ENCODE results near the gene FAM163A. TPM values are rescaled to one million over a fixed set of nuclear protein-coding genes. Genes with fewer than 3 reads are reported as not detected.

Gene FAM163A
- total and polyA plus RNA-seq, 7 experiments from 2014 or later, result 0.06 to 0.17 (median 0.14) TPM; not detected in 4

- Mint-ChIP-seq H3K9me3 (peaks cover 0 to 5% (median 0%) of the 10 kb centered on the region in 11 donors), H3K36me3 (no peaks in the 10 kb centered on the region), H3K27me3 (peaks cover 0 to 12% (median 0%) of the 10 kb centered on the region in 5 donors), H3K27ac (peak overlapping the region in 1 of 9 donors; percentile 83), H3K4me1 (peaks cover 10 to 25% (median 20%) of the 10 kb centered on the region in 7 donors), H3K4me3 (peak overlapping the region in 1 of 10 donors; percentile 53)
- DNase-seq, result no peak
- CTCF ChIA-PET, result interaction anchor here (2.6 to 17.1 kb wide), 2 partner anchors 9 to 112 kb away, joined by 16 to 376 read pairs; no protein-coding TSS in a partner anchor
- intact Hi-C loops (cut with micrococcal nuclease), result loop anchor here (5.0 to 10.0 kb wide), 4 partner anchors 734 to 1274 kb away; partner anchors contain the start of genes RALGPS2 (in 1 of the 2) and TOR3A (in 1 of the 2)
- H3K9me3 ChIP-seq (ENCODE audit: control insufficient read depth in 2 of 3, low read length in 3 of 3), result no peaks in the 10 kb centered on the region
- POLR2A ChIA-PET, result interaction anchor here (5.7 to 6.3 kb wide), 2 partner anchors 13 to 62 kb away, joined by 66 to 85 read pairs; partner anchors contain the start of genes TOR1AIP1 and TOR1AIP2
- peaks cover 6 to 8% of the 10 kb centered on the region in 2 donors for H3K4me1 ChIP-seq (ENCODE audit: control insufficient read depth in 2 of 2, insufficient read depth in 2 of 2, low read length in 2 of 2)
- no peak for ATAC-seq
- no peaks in the 10 kb centered on the region for H3K27me3 ChIP-seq (ENCODE audit: control insufficient read depth in 2 of 2, insufficient read depth in 2 of 2, low read length in 2 of 2)
- no peaks in the 10 kb centered on the region for H3K36me3 ChIP-seq (ENCODE audit: control insufficient read depth in 2 of 3, insufficient read depth in 3 of 3, low read length in 3 of 3)
- H3K4me3 ChIP-seq (ENCODE audit: low read length), result no peak overlapping the region
- H3K27ac ChIP-seq (ENCODE audit: low read depth, low read length), result no peak overlapping the region
These were observed 75.7 kb downstream of the FAM163A start for GRCh38 chr1:179818743-179819173.

GRCh38 chr1:179820226-179820970 lies 77.3 kb downstream of the FAM163A start:
- Mint-ChIP-seq H3K27ac (no peak overlapping the region), H3K4me3 (no peak overlapping the region), H3K27me3 (peaks cover 0 to 11% (median 0%) of the 10 kb centered on the region in 5 donors), H3K4me1 (peaks cover 5 to 14% (median 10%) of the 10 kb centered on the region in 7 donors), H3K36me3 (no peaks in the 10 kb centered on the region), H3K9me3 (no peaks in the 10 kb centered on the region)
- no peaks in the 10 kb centered on the region for H3K36me3 ChIP-seq (ENCODE audit: control insufficient read depth in 2 of 3, insufficient read depth in 3 of 3, low read length in 3 of 3)
- ChIA-PET CTCF (interaction anchor here (2.6 to 17.1 kb wide), 2 partner anchors 11 to 114 kb away, joined by 16 to 376 read pairs; no protein-coding TSS in a partner anchor), POLR2A (interaction anchor here (0.6 to 6.3 kb wide), 4 partner anchors 8 to 62 kb away, joined by 3 to 66 read pairs (median 8); partner anchors contain the start of gene TOR1AIP1)
- no peaks in the 10 kb centered on the region for H3K9me3 ChIP-seq (ENCODE audit: control insufficient read depth in 2 of 3, low read length in 3 of 3)
- H3K27ac ChIP-seq (ENCODE audit: low read depth, low read length), result no peak overlapping the region
- no peak for ATAC-seq
- intact Hi-C loops (cut with micrococcal nuclease), result no loop called here
- no peak for DNase-seq
- H3K4me3 ChIP-seq (ENCODE audit: low read length), result no peak overlapping the region
- H3K27me3 ChIP-seq (ENCODE audit: control insufficient read depth in 2 of 2, insufficient read depth in 2 of 2, low read length in 2 of 2), result no peaks in the 10 kb centered on the region
- H3K4me1 ChIP-seq (ENCODE audit: control insufficient read depth in 2 of 2, insufficient read depth in 2 of 2, low read length in 2 of 2), result no peaks in the 10 kb centered on the region

GRCh38 chr1:179821524-179821923 lies 78.4 kb downstream of the FAM163A start:
- Mint-ChIP-seq H3K9me3 (no peaks in the 10 kb centered on the region), H3K36me3 (no peaks in the 10 kb centered on the region), H3K27me3 (peaks cover 0 to 3% (median 0%) of the 10 kb centered on the region in 5 donors), H3K4me1 (peaks cover 0 to 7% (median 3%) of the 10 kb centered on the region in 7 donors), H3K4me3 (no peak overlapping the region), H3K27ac (no peak overlapping the region)
- Histone ChIP-seq H3K27me3 (ENCODE audit: control insufficient read depth in 2 of 2, insufficient read depth in 2 of 2, low read length in 2 of 2) (no peaks in the 10 kb centered on the region), H3K36me3 (ENCODE audit: control insufficient read depth in 2 of 3, insufficient read depth in 3 of 3, low read length in 3 of 3) (no peaks in the 10 kb centered on the region), H3K27ac (ENCODE audit: low read depth, low read length) (no peak overlapping the region), H3K4me1 (ENCODE audit: control insufficient read depth in 2 of 2, insufficient read depth in 2 of 2, low read length in 2 of 2) (no peaks in the 10 kb centered on the region), H3K9me3 (ENCODE audit: control insufficient read depth in 2 of 3, low read length in 3 of 3) (no peaks in the 10 kb centered on the region), H3K4me3 (ENCODE audit: low read length) (no peak overlapping the region)
- intact Hi-C loops (cut with micrococcal nuclease), result no loop called here
- DNase-seq (no peak), ATAC-seq (no peak)
- ChIA-PET CTCF (interaction anchor here (3.2 to 17.1 kb wide), 2 partner anchors 11 to 115 kb away, joined by 7 to 376 read pairs; no protein-coding TSS in a partner anchor), POLR2A (interaction anchor here (1.4 to 3.4 kb wide), 2 partner anchors 11 to 61 kb away, joined by 4 to 13 read pairs; partner anchors contain the start of gene TOR1AIP1)

- POLR2A ChIA-PET, result interaction anchor here (1.4 to 3.4 kb wide), 2 partner anchors 10 to 60 kb away, joined by 4 to 13 read pairs; partner anchors contain the start of gene TOR1AIP1
- no peak overlapping the region for H3K4me3 ChIP-seq (ENCODE audit: low read length)
These were observed 79.0 kb downstream of the FAM163A start for GRCh38 chr1:179822065-179822464.

GRCh38 chr1:179823693-179824092 lies 80.6 kb downstream of the FAM163A start:
- peaks cover 0 to 3% (median 0%) of the 10 kb centered on the region in 5 donors for H3K27me3 Mint-ChIP-seq
- no peak overlapping the region for H3K4me3 Mint-ChIP-seq
- H3K4me1 Mint-ChIP-seq, result peaks cover 0 to 7% (median 3%) of the 10 kb centered on the region in 7 donors
- CTCF ChIA-PET, result interaction anchor here (1.4 to 3.2 kb wide), 3 partner anchors 8 to 13 kb away, joined by 3 to 16 read pairs (median 7); no protein-coding TSS in a partner anchor
- no peak for ATAC-seq
- Histone ChIP-seq H3K4me3 (ENCODE audit: low read length) (no peak overlapping the region), H3K27ac (ENCODE audit: low read depth, low read length) (no peak overlapping the region), H3K36me3 (ENCODE audit: control insufficient read depth in 2 of 3, insufficient read depth in 3 of 3, low read length in 3 of 3) (no peaks in the 10 kb centered on the region), H3K9me3 (ENCODE audit: control insufficient read depth in 2 of 3, low read length in 3 of 3) (no peaks in the 10 kb centered on the region), H3K4me1 (ENCODE audit: control insufficient read depth in 2 of 2, insufficient read depth in 2 of 2, low read length in 2 of 2) (no peaks in the 10 kb centered on the region), H3K27me3 (ENCODE audit: control insufficient read depth in 2 of 2, insufficient read depth in 2 of 2, low read length in 2 of 2) (no peaks in the 10 kb centered on the region)
- H3K36me3 Mint-ChIP-seq, result no peaks in the 10 kb centered on the region
- H3K27ac Mint-ChIP-seq, result peak overlapping the region in 1 of 9 donors; percentile 41
- POLR2A ChIA-PET, result interaction anchor here (1.8 to 3.4 kb wide), 2 partner anchors 8 to 9 kb away, joined by 9 to 13 read pairs; no protein-coding TSS in a partner anchor
- intact Hi-C loops (cut with micrococcal nuclease), result no loop called here
- no peak for DNase-seq
- no peaks in the 10 kb centered on the region for H3K9me3 Mint-ChIP-seq

More at GRCh38 chr1:179822065-179822464, 79.0 kb downstream of the FAM163A start:
- H3K4me1 Mint-ChIP-seq, result peaks cover 0 to 7% (median 3%) of the 10 kb centered on the region in 7 donors
- no peak overlapping the region for H3K4me3 Mint-ChIP-seq
- peaks cover 0 to 3% (median 0%) of the 10 kb centered on the region in 5 donors for H3K27me3 Mint-ChIP-seq
- intact Hi-C loops (cut with micrococcal nuclease), result no loop called here
- DNase-seq, result no peak
- peak overlapping the region in 1 of 9 donors; percentile 42 for H3K27ac Mint-ChIP-seq
- no peaks in the 10 kb centered on the region for H3K36me3 Mint-ChIP-seq
- no peaks in the 10 kb centered on the region for H3K9me3 Mint-ChIP-seq
- no peak for ATAC-seq
- Histone ChIP-seq H3K27me3 (ENCODE audit: control insufficient read depth in 2 of 2, insufficient read depth in 2 of 2, low read length in 2 of 2) (no peaks in the 10 kb centered on the region), H3K4me1 (ENCODE audit: control insufficient read depth in 2 of 2, insufficient read depth in 2 of 2, low read length in 2 of 2) (no peaks in the 10 kb centered on the region), H3K36me3 (ENCODE audit: control insufficient read depth in 2 of 3, insufficient read depth in 3 of 3, low read length in 3 of 3) (no peaks in the 10 kb centered on the region), H3K27ac (ENCODE audit: low read depth, low read length) (no peak overlapping the region), H3K9me3 (ENCODE audit: control insufficient read depth in 2 of 3, low read length in 3 of 3) (no peaks in the 10 kb centered on the region)
- CTCF ChIA-PET, result interaction anchor here (3.2 to 17.1 kb wide), 2 partner anchors 12 to 115 kb away, joined by 7 to 376 read pairs; no protein-coding TSS in a partner anchor

GRCh38 chr1:179824265-179824664 lies 81.2 kb downstream of the FAM163A start:
- no peaks in the 10 kb centered on the region for H3K36me3 Mint-ChIP-seq
- Histone ChIP-seq H3K27ac (ENCODE audit: low read depth, low read length) (no peak overlapping the region), H3K9me3 (ENCODE audit: control insufficient read depth in 2 of 3, low read length in 3 of 3) (no peaks in the 10 kb centered on the region), H3K4me3 (ENCODE audit: low read length) (no peak overlapping the region), H3K4me1 (ENCODE audit: control insufficient read depth in 2 of 2, insufficient read depth in 2 of 2, low read length in 2 of 2) (no peaks in the 10 kb centered on the region), H3K36me3 (ENCODE audit: control insufficient read depth in 2 of 3, insufficient read depth in 3 of 3, low read length in 3 of 3) (no peaks in the 10 kb centered on the region), H3K27me3 (ENCODE audit: control insufficient read depth in 2 of 2, insufficient read depth in 2 of 2, low read length in 2 of 2) (no peaks in the 10 kb centered on the region)
- peak overlapping the region in 1 of 9 donors; percentile 55 for H3K27ac Mint-ChIP-seq
- peaks cover 0 to 8% (median 3%) of the 10 kb centered on the region in 7 donors for H3K4me1 Mint-ChIP-seq
- intact Hi-C loops (cut with micrococcal nuclease), result no loop called here
- H3K9me3 Mint-ChIP-seq, result no peaks in the 10 kb centered on the region
- DNase-seq (no peak), ATAC-seq (peak; percentile 32)
- POLR2A ChIA-PET, result interaction anchor here (1.8 kb wide), 1 partner anchor 9 kb away, joined by 9 read pairs; no protein-coding TSS in a partner anchor
- peaks cover 0 to 3% (median 0%) of the 10 kb centered on the region in 5 donors for H3K27me3 Mint-ChIP-seq
- CTCF ChIA-PET, result interaction anchor here (1.8 to 3.2 kb wide), 2 partner anchors 10 to 14 kb away, joined by 7 to 16 read pairs; no protein-coding TSS in a partner anchor
- no peak overlapping the region for H3K4me3 Mint-ChIP-seq

Data from naive thymus-derived CD4-positive, alpha-beta T cell (primary cell).